HG02571 (cell line): ENCODE results near the gene BCKDHB.
"Not testable (repeated sequence)": the region's sequence is repeated elsewhere in the genome, so short reads cannot be mapped to it uniquely, and the experiment has no call there.

ENCODE experiments used
- ATAC-seq: cut with Tn5 transposase; IDR thresholded peaks from one replicate; pipeline ENCODE4 v1.9.1; 2021; ENCODE audit warnings: mild to moderate bottlenecking, moderate library complexity; ENCODE audit not compliant: unreplicated experiment

Gene BCKDHB

DNA sequence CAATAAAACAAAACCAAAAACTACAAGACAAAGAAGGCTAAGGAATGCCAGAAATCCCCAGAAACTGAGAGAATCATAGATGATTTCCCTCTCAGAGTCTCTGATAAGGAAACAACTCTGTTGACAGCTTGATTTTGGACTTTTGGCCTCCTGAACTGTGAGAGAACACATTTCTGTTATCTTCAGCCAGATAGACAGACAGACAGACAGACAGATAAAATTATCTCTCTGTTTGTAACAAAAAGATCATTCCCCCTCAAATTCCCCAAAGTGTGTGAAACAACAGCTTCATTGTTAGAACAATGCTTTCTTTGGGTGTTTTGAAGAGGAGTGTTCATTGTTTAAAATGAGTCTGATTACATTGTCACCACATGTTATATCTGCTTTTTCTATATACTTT lies 148.2 kb downstream of the BCKDHB start:
- no peak for ATAC-seq

DNA sequence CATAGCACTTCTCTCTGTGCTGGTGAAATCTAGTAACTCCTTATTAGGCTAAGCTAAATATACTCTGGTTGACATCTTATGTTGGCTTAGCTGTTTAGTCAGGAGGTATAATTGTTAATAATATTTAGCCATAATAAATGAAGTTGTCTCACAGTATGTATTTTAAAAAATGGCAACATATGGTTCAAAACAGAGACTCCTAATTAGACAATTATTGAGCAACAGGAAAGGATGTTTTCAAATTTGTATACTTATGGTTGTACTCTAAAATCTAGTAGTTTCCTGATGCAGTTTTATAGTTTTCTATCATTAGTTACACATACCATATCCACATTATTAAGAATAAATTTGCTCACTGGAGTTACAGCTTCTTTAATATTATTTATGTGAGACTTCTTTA lies 150.2 kb downstream of the BCKDHB start:
- ATAC-seq: no peak

DNA sequence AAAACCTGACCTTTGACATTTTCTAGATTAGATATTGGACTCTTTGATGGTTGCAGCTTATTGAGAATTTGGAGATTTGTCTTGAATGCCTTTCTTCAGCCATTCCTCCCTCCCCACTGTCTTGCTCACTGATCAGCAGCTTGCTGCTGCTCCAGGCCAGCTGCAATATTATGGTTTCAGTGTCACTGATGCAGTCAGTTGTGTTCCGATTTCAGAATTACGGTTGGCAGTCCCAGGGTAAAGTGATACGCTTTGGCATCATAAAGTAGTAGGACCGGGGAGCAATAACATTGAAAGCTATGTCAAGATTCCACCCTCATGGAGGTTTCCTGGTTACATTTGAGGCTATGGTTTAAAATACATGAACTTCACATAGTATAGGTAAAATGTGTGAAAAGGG lies 152.6 kb downstream of the BCKDHB start:
- no peak for ATAC-seq

DNA sequence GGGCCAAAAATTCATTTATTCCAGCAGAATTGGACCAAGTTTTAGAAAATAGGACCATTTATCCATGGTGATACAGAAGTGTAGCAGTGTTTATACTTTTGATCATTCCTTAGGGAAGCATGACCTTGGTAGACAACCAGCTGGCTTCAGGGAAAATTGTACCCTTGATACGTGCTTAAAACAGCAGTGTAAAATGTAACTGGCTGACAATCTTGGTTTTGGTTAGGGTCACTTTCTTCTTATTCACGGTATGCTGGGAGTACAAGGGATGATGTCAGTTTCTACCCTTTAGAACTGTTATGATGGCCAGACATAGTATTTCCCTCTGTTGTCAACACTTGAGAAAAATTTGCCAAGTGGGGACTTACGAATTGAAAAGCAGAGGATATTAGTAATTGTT lies 157.1 kb downstream of the BCKDHB start:
- no peak for ATAC-seq

DNA sequence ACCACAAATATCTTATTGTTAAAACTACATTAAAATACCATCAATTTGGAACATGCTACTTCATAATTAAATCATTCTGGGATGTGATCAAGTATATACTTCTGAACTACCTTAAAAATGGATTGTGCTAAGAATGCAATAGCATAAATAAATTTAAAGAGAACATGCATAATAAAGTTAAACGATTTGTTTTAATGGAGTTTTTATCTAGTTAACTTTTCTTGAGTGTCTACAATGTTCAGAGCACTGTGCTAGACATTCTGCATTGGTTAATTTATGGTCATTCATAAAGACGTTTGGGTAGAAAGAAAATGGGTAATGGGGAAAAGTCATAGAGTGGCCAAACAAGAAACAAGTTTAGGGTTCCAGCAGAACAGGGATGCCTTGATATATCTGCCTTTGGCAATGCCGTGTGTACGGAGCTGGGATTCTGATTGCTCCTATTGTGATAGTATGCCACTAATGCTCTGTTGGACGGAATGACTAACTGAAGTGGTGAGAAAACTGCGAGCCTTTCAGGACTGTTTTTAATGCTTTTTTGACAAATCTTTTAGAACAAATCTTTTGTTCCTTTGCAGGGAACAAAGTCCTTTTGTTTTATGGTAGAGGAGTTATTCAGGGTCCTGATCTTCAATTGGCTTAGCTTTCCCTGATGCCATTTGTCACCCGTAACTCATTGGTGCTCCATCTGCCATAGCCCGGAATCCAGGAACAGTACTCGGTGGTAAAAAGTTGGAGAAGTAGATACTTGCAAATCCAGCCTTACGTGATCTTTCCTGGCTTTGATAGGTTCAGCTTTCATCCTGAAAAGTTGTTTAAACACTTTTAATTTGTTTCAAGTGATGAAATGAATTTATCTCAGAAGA lies 162.6 kb downstream of the BCKDHB start:
- ATAC-seq: no peak

DNA sequence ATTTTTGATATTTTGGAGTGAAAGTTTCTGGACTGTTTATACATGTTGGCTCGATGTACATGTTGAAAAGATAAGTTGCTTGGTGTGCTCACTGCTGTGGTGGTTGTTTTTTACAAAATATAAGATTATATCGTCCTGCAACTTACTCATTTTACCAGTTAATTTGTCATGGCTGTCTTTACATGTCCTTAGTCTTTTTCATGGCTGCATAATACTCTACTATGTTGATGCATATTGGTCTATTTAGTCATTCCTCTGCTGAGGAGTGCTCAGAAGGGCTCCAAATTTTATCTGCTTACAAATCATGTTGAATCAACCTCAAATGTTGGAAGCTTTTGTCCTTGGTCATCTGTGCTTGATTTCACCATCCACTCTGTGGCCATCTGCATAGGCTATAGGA lies 164.6 kb downstream of the BCKDHB start:
- ATAC-seq: no peak

DNA sequence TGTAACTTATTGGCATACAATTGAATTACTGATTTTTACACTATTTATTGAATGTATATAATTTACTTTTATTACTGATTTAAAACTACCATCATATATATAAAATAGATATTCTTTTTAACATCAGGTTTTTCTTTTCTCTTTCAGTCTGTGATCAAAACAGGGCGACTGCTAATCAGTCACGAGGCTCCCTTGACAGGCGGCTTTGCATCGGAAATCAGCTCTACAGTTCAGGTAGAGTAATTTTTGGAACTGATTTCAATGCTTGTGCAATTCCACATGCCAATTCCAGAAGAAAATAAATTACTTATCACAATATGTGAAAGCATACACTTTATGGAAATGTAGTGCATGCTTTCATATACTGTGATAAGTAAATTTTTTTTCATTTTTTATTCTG lies 166.5 kb downstream of the BCKDHB start:
- no peak for ATAC-seq

DNA sequence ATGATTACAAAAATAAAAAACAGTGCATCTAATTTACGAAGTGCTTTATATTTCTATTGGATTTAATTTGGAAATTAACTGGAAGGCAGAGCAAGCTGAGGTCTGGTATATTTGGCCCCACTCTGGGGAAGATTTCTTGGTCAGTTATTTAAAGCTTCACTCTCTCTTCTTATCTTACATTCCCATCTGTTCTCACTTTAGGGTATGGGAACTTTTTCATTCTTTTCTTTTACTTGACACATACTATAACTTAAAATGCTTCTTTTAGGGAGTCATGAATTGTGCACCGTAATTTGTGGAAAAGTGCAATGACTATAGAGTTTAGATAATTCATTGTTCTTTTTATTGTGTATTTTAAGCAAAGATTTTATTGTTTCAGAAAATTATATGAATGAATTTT lies 170.4 kb downstream of the BCKDHB start:
- ATAC-seq: no peak

DNA sequence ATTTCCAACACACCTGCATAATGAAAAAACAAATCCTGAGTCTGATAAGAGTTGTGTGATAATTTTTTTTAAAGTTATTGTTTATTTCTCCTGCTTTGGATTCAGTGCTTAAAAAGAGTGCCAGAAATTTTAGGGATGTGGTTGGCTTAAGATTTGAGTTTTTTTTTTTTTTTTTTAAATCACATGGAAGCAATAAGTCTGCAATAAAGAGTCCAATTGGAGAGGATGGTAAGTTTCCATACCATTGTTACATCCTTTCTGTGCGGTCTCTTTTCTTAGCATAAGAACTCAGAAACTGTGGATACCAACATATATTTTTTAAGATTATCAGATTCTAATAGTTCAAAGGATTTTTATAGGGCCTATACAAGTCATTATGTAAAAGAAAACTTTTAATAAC lies 171.0 kb downstream of the BCKDHB start:
- ATAC-seq: no peak

DNA sequence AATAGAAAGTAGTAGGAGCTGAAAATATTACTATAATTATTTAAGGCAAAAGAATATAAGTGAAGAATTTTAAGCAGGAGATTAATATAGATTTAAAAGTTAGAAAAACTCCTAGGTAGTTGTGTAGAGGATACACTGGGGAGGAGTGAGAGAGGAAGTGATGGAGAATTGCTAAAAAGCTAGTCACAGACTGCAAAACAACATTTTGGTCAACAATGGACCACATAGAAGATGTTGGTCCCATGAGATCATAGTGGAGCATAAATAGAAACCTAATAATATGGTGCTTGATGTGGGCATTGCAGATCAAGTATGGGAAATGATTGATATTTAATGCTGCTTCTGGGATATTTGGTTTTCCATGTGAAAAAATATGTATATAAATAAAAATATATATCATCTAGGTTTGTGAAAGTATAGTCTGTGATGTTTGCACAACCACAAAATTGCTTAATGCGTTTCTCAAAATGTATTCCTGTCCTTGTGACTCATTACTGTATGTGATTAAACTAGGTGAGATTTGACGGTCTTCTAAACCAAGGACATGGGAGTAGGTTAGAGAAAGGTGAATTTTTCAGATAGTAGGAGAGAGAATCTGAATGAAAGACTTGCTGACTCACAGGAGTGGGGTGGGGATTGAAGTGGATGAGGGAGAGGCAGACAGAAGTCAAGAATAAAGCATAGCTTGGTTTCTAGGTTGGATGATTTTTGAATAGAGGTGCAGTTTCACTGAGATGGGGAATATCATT lies 174.0 kb downstream of the BCKDHB start:
- ATAC-seq: no peak

DNA sequence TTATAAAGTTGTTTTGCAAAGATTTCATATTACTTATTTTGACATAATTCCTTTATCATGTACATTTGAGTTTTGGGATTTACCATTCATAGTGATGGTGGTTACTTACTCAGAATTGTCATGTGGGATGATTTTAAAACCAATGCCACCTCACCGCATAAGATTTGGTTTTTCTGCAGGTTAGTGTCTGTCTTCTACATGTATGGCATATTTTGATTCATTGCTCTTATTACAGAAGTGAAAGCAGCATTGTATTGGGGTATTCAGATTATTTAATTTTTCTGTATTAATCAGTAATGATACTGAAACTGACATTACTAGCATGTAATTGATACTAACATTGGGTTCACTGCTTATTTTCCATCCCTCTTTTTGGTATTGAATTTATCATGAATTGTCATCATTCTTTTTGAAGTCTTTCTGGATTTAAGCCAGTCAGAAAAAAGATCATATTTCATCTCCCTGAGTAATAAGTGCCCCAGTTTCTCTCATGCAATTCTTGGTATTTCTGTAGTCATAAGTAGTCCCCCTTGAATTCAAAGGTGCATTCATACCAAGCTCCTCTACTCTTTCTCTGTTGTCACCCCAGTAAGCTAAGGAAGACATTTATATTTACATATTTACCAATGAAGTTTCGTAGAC lies 176.6 kb downstream of the BCKDHB start:
- no peak for ATAC-seq

DNA sequence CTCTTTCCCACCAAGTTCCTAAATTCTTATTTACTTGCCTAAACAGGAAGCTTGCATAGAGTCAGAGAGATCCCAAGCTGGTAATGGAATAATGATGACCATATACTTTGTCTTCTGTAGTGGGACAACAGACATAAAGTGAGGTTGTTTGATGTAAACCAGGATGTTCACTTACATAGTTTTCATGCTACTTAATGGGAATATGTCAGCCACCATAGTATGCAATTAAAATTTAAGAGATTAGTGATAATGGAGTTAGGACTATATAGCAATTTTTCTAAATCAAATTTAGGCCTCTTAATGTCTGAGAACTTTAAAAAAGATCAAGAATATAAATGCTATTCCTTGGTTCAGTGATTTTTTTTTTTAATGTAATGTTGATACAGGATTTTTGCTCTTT lies 180.6 kb downstream of the BCKDHB start:
- ATAC-seq: no peak

DNA sequence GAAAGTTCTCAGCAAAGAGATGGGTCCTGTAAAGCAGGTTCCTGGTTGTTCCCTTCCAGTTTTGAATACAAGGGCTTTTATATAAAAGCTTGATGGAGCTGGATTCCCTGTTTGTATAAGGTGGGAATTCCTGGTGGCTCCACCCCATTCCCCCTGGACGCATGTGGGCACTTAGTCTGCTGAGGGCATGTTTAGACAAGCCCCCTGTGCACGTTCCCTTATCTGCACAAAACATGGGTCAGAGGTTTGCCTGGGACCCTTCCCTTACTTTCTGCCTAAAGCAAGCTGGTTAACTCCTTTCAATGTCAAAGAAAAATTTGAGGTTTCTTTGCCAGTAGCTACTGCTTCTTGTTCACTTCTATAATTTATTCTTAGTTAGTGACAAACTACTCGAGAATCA lies 181.1 kb downstream of the BCKDHB start:
- ATAC-seq: no peak

DNA sequence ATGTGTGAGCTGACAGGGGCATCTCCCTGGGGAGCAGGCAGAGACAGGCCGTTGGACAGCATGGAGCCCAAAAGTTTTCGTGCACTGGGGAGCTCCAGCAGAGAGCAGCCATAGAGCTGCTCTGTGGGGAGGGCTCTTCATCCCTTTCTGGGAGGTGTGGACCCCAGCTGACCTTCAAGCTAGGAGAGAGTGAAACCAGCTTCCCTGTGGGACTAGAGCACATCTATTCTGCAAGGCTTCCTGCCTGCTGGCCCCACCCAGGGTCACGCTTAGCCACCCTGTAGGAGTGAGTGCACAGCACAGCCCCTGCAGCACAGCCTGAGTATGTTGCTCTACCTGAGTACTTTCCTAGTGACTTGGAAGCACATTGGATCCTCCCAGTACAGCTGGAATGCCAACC lies 183.3 kb downstream of the BCKDHB start:
- ATAC-seq: no peak

DNA sequence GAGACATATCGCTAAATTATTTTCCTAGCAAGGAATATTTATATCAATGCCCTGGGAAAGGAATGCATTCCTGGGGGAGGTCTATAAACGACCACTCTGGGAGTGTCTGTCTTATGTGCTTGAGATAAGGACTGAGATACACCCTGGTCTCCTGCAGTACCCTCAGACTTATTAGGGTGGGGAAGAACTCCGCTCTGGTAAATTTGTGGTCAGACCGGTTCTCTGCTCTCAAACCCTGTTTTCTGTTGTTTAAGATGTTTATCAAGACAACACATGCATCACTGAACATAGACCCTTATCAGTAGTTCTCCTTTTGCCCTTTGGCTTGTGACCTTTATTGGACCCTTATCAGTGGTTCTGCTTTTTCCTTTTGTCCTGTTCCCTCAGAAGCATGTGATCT lies 188.1 kb downstream of the BCKDHB start:
- not testable (repeated sequence) for ATAC-seq

DNA sequence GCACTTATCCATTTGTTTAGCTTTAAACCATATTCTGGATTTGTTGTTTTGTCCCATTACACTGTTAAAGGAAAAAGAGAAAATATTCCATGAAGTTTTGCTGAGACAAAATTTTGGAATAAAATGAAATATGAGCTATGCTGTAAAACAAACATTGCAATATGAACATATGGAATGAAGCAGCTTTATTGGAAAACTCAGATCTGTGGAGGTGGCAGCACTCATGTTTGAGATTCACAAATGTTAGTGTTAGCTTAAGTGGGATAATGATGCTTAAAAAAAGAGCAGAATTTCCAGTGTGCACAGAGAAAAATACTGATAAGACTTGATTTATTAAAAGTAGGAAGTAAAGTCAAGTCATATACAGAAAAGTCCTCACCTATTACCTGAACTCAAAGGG lies 196.2 kb downstream of the BCKDHB start:
- no peak for ATAC-seq

DNA sequence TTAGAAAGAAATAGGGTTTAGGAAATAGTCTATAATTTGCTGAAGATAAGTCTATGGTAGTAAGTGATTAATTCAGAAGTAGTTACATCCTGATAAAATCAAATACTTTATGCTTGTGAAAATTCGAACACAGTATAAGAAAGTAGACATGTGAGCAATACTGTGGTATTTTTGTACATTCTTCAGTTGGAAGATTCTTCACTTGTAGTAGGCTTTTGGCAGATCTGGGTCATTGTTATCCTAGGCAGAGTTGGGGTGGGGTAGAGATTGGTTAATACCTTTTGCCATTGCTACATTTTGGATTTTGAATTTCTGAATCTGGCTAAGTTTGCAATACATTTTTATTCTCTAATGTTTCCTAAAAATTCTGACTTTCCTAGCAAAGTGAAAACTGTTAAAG lies 197.5 kb downstream of the BCKDHB start:
- ATAC-seq: no peak

DNA sequence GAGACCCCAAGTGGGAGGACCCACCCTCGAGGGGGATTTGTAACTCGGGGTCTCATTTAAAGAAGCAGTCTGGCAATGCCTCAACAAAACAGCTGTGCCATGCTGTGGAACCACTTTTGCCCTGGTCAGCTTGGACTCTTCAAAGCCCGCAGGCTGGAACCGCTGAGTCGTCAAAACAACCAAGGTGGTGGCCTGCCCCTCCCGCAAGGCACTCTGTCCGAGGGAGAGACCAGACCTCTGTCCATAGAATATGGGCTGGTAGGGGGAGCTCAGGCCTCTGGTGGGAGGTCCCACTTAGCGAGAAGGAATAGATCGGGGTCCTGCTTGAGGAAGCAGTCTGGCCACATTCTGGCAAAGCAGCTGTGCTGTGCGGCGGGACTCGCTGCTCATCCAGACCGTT lies 208.1 kb downstream of the BCKDHB start:
- no peak for ATAC-seq

DNA sequence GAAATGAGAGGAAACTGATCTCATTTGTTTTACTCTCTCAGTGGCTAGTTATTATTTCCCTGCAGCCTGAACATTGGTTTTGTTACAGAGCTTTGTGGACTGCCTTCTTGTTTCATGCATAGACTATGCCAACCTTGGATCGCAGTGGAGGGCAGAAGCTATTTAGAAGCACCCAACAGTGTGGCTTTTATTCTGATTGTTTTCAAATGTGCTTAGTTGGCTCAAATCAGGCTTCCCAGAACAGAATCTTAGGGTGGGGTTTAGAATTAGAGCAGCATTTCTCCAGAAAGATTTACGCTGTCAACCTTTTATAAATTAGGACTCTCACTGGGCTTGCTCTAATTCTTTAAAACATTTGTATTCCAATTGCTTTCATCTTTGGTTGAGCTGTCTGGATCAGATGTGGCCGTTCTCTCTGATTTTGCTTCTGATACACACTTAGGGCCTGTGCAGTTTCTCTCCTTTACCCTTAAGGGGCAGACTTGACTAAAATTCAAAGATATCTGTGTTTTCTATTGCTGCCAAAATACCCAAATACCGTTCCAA lies 210.3 kb downstream of the BCKDHB start:
- ATAC-seq: no peak

DNA sequence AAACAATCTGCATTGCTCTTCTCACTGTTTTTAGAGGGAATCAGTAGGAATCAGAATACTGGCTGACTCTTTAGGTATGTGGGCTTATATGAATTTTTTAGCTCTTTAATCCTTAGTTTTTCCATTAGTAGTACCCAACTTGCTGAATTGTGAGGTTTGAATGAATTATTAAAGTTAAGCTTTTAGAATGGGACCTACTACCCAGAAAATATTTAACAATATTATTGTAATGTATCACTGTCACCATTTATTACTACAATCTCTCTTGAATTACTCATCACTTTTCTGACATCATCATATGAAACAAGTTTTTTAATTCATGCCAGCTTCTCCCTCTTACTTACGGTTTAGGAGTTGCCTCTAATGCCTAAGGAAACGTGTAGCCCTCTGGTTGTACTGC lies 212.7 kb downstream of the BCKDHB start:
- no peak for ATAC-seq

DNA sequence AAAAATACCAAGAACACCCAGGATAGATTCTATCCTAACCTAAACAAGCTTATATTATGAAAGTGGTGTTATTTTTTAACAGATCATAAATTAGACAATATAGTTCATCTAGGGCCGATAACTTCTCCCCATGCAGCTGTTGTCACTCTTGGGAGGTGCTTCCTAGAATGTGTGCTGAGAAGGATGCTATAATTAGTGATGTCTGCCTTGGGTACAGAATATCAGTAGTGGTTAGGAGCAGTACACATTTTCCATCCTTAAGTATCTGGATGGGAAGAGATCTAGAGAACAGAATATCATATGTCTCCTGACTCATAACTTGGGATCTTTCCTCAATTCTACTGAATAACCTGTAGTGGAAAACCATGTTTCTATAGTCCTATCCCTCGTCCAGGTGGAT lies 214.5 kb downstream of the BCKDHB start:
- no peak for ATAC-seq

DNA sequence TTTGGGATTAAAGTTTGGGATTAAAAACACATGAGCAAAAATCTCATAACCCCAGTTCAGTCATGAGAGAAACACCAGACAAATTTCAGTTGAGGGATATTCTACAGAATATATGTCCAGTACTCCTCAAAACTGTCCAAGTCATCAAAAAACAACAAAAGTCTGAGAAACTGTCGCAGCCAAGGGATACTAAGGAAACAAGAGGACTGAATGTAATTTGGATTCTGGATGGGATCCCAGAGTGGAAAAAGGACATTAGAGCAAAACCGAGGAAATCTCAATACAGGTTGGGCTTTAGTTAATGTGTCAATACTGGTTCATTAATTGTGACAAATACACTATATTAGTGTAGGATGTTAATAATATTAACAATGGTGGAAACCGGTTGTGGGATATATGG lies 219.3 kb downstream of the BCKDHB start:
- ATAC-seq: no peak
